OCI-LY1 (cell line): ENCODE results near the gene DNAJB11.
"Not testable (repeated sequence)": the region's sequence is repeated elsewhere in the genome, so short reads cannot be mapped to it uniquely, and the experiment has no call there.

Source experiments
- H2AFZ ChIP-seq: fragments of 200-600 bp; sonication (generic), shearing (Covaris generic); 2 replicates; pipeline ENCODE4 v1.6.0; 2014; ENCODE audit warnings: antibody characterized with exemption, mild to moderate bottlenecking, low read length
- H3F3A ChIP-seq: fragments of 200-600 bp; sonication (generic), shearing (Covaris generic); 2 replicates; pipeline ENCODE4 v1.6.0; 2014; ENCODE audit warnings: mild to moderate bottlenecking, antibody characterized with exemption, low read length, moderate library complexity; ENCODE audit not compliant: insufficient read depth
- H3K27ac ChIP-seq: fragments of 200-600 bp; sonication (generic); 2 replicates; pipeline ENCODE4 v1.5.1; 2014; ENCODE audit warnings: low read length, mixed run types, mild to moderate bottlenecking, low read depth; ENCODE audit not compliant: poor library complexity, severe bottlenecking
- H3K27me3 ChIP-seq: fragments of 200-600 bp; sonication (generic); 2 replicates; pipeline ENCODE4 v1.6.0; 2014; ENCODE audit warnings: antibody characterized with exemption, mild to moderate bottlenecking, low read length, moderate library complexity; ENCODE audit not compliant: insufficient read depth
- H3K36me3 ChIP-seq: fragments of 200-600 bp; sonication (generic); 2 replicates; pipeline ENCODE4 v1.6.1; 2014; ENCODE audit warnings: mild to moderate bottlenecking, antibody characterized with exemption, low read length, moderate library complexity, mixed read lengths; ENCODE audit not compliant: insufficient read depth
- H3K4me1 ChIP-seq: fragments of 200-600 bp; sonication (generic); 2 replicates; pipeline ENCODE4 v1.5.1; 2014; ENCODE audit warnings: mild to moderate bottlenecking, low read length, moderate library complexity; ENCODE audit not compliant: insufficient read depth, severe bottlenecking
- H3K4me2 ChIP-seq: fragments of 200-600 bp; sonication (generic), shearing (Covaris generic); 2 replicates; pipeline ENCODE4 v1.6.1; 2014; ENCODE audit warnings: low read length
- H3K4me3 ChIP-seq: fragments of 200-600 bp; sonication (generic); 2 replicates; pipeline ENCODE4 v1.5.1; 2014; ENCODE audit warnings: low read length, low read depth, mild to moderate bottlenecking, mixed read lengths; ENCODE audit not compliant: poor library complexity, severe bottlenecking
- H3K79me2 ChIP-seq: fragments of 200-600 bp; shearing (Covaris generic); 2 replicates; pipeline ENCODE4 v1.6.1; 2016; ENCODE audit warnings: mixed run types, low read length, mixed read lengths; ENCODE audit not compliant: insufficient read depth
- H3K9ac ChIP-seq: fragments of 200-600 bp; sonication (generic), shearing (Covaris generic); 2 replicates; pipeline ENCODE4 v1.6.1; 2014; ENCODE audit warnings: mild to moderate bottlenecking, low read length, mixed read lengths
- H3K9me2 ChIP-seq: fragments of 200-600 bp; sonication (generic), shearing (Covaris generic); 2 replicates; pipeline ENCODE4 v1.6.1; 2014; ENCODE audit warnings: low read depth, mild to moderate bottlenecking, low read length, mixed read lengths
- H3K9me3 ChIP-seq: fragments of 200-600 bp; shearing (Covaris generic); 2 replicates; pipeline ENCODE4 v1.6.1; 2014; ENCODE audit warnings: low read length, mixed read lengths
- H4K20me1 ChIP-seq: fragments of 200-600 bp; sonication (generic), shearing (Covaris generic); 2 replicates; pipeline ENCODE4 v1.6.0; 2016; ENCODE audit warnings: mild to moderate bottlenecking, low read length; ENCODE audit not compliant: insufficient read depth
- CTCF ChIP-seq: fragments of 200-600 bp; sonication (generic), shearing (Covaris generic); IDR thresholded peaks from 2 replicates; pipeline ENCODE4 v1.5.1; 2017; ENCODE audit warnings: mild to moderate bottlenecking, antibody characterized with exemption, low read length, moderate library complexity, mixed read lengths
- EZH2 ChIP-seq: fragments of 200-600 bp; sonication (generic), shearing (Covaris generic); IDR thresholded peaks from 2 replicates; pipeline ENCODE4 v1.8.0; 2017; ENCODE audit warnings: borderline replicate concordance, mixed run types, mild to moderate bottlenecking, antibody characterized with exemption, low read length, moderate library complexity, mixed read lengths

The DNAJB11 gene

DNA sequence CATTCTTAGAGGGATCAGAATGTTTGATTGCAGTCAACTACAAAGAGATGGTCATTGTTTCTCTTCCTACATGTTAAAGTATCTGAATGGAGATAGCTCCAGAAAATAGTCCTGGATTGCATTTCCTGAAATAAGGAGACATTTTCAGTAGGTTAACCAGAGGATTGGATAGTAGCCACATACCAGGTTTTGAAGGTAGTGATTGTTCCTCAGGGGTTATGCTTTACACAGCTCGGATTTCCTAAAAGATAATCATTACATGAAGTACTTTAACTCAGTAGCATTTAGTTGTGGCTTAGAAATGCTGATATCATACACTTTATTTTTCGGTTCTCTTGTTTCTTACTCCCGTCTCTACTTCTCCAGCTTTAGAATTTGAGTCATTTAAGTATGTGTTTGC lies 10.3 kb downstream of the DNAJB11 start:
- no peak overlapping the region for H2AFZ ChIP-seq
- no peaks in the 10 kb centered on the region for H3K4me1 ChIP-seq
- TF ChIP-seq CTCF (no peak), EZH2 (no peak)
- H3K36me3 ChIP-seq: peaks cover 98% of the 10 kb centered on the region
- no peak overlapping the region for H3K9ac ChIP-seq
- no peaks in the 10 kb centered on the region for H4K20me1 ChIP-seq
- no peaks in the 10 kb centered on the region for H3F3A ChIP-seq
- H3K4me3 ChIP-seq: no peak overlapping the region
- H3K27ac ChIP-seq: no peak overlapping the region
- no peaks in the 10 kb centered on the region for H3K27me3 ChIP-seq
- H3K4me2 ChIP-seq: no peak overlapping the region
- no peaks in the 10 kb centered on the region for H3K9me2 ChIP-seq
- no peaks in the 10 kb centered on the region for H3K9me3 ChIP-seq
- H3K79me2 ChIP-seq: no peaks in the 10 kb centered on the region; the same call in 1 of the 2 replicates

GRCh38 chr3:186582541-186582940 lies 12.0 kb downstream of the DNAJB11 start:
- Histone ChIP-seq H3K4me3 (no peak overlapping the region), H3K36me3 (peaks cover 85% of the 10 kb centered on the region), H3K27me3 (no peaks in the 10 kb centered on the region), H4K20me1 (no peaks in the 10 kb centered on the region), H3K79me2 (no peaks in the 10 kb centered on the region), H3K9ac (no peak overlapping the region), H3K27ac (no peak overlapping the region), H3F3A (no peaks in the 10 kb centered on the region), H3K9me2 (no peaks in the 10 kb centered on the region), H3K4me2 (no peak overlapping the region), H3K9me3 (no peaks in the 10 kb centered on the region), H3K4me1 (no peaks in the 10 kb centered on the region), H2AFZ (no peak overlapping the region)
- TF ChIP-seq EZH2: no peak
- no peak for TF ChIP-seq CTCF

- Histone ChIP-seq H3K9ac (no peak overlapping the region), H2AFZ (no peak overlapping the region), H3F3A (no peaks in the 10 kb centered on the region), H3K4me2 (no peak overlapping the region), H3K4me1 (no peaks in the 10 kb centered on the region), H3K36me3 (peaks cover 74% of the 10 kb centered on the region), H3K9me2 (no peaks in the 10 kb centered on the region), H3K79me2 (no peaks in the 10 kb centered on the region), H3K4me3 (no peak overlapping the region), H3K9me3 (no peaks in the 10 kb centered on the region), H3K27ac (no peak overlapping the region), H3K27me3 (no peaks in the 10 kb centered on the region), H4K20me1 (no peaks in the 10 kb centered on the region)
- TF ChIP-seq EZH2 (no peak), CTCF (no peak)
These were observed 13.3 kb downstream of the DNAJB11 start for GRCh38 chr3:186583831-186584230.

DNA sequence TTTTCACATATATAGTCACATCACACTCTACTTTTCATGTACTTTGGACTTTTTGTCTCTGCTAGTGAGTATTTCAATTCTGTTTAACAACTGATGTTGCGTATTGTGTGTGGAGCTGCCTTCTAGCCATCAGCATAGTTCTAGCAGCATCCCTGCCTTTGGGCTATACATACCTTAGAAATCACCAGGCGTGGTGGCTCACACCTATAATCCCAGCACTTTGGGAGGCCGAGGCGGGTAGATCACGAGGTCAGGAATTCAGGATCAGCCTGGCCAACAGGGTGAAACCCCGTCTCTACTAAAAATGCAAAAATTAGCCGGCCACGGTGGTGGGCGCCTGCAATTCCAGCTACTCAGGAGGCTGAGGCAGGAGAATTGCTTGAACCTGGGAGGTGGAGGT lies 15.7 kb downstream of the DNAJB11 start:
- not testable (repeated sequence) for H3K9ac ChIP-seq, H3K9me3 ChIP-seq, H3F3A ChIP-seq, H3K4me3 ChIP-seq, H3K4me2 ChIP-seq, H3K79me2 ChIP-seq, H3K27me3 ChIP-seq, H3K9me2 ChIP-seq, H3K4me1 ChIP-seq, H3K27ac ChIP-seq, H4K20me1 ChIP-seq, H2AFZ ChIP-seq
- H3K36me3 ChIP-seq: peaks cover 51% of the 10 kb centered on the region
